Muscle layer of duodenum (tissue), 2 donors: ENCODE data around the gene ZNF609.
A peak's percentile ranks its signal among the peaks of the same experiment; 100 is the strongest.

Experiments used
- H3K27ac ChIP-seq: one replicate; pipeline ENCODE4 v1.7.0; 2013; ENCODE audit warnings: mild to moderate bottlenecking, low read length
- H3K27me3 ChIP-seq: one replicate; pipeline ENCODE4 v1.7.0; 2013; ENCODE audit warnings: low read depth, mild to moderate bottlenecking, control low read depth, low read length
- H3K36me3 ChIP-seq, 2 donors: one replicate each; pipeline ENCODE4 v1.7.0; 2013; ENCODE audit warnings: low read length in 2 of 2, control low read depth in 1 of 2, mild to moderate bottlenecking in 1 of 2; ENCODE audit not compliant: insufficient read depth in 2 of 2, control insufficient read depth in 1 of 2
- H3K4me1 ChIP-seq, 2 donors: one replicate each; pipeline ENCODE4 v1.7.0; 2013; ENCODE audit warnings: low read length in 2 of 2, mild to moderate bottlenecking in 2 of 2, control low read depth in 1 of 2, moderate library complexity in 1 of 2; ENCODE audit not compliant: insufficient read depth in 2 of 2, control insufficient read depth in 1 of 2
- H3K4me3 ChIP-seq, 2 donors: one replicate each; pipeline ENCODE4 v1.7.0; 2013; ENCODE audit warnings: low read length in 2 of 2, low read depth in 1 of 2, mild to moderate bottlenecking in 1 of 2
- H3K9me3 ChIP-seq, 2 donors: one replicate each; pipeline ENCODE4 v1.7.0; 2013; ENCODE audit warnings: low read length in 2 of 2, control low read depth in 1 of 2, mild to moderate bottlenecking in 1 of 2; ENCODE audit not compliant: control insufficient read depth in 1 of 2
- donor health status: healthy.

Gene ZNF609

GRCh38 chr15:64460206-64460723 is at the start of gene ZNF609:
TSS of gene ZNF609 (plus strand) at chr15:64460578. CDS start at chr15:64499420, 38,842 bp downstream.
- H3K27me3 ChIP-seq: no peaks in the 10 kb centered on the region
- H3K4me3 ChIP-seq: peak within 1 kb of the TSS; percentile 55 to 74
- no peaks in the 10 kb centered on the region for H3K36me3 ChIP-seq
- peak within 1 kb of the TSS; percentile 70 for H3K27ac ChIP-seq
- H3K9me3 ChIP-seq: no peaks in the 10 kb centered on the region
- peaks cover 18 to 60% of the 10 kb centered on the region in 2 donors for H3K4me1 ChIP-seq

GRCh38 chr15:64412216-64412615 is 48.2 kb upstream of the ZNF609 start:
- Histone ChIP-seq H3K36me3 (peaks cover 35 to 64% of the 10 kb centered on the region in 2 donors), H3K4me1 (no peaks in the 10 kb centered on the region), H3K27ac (no peak overlapping the region), H3K27me3 (no peaks in the 10 kb centered on the region), H3K4me3 (no peak overlapping the region), H3K9me3 (no peaks in the 10 kb centered on the region)

- Histone ChIP-seq H3K9me3 (no peaks in the 10 kb centered on the region), H3K4me1 (no peaks in the 10 kb centered on the region), H3K27me3 (no peaks in the 10 kb centered on the region), H3K36me3 (peaks cover 29 to 63% of the 10 kb centered on the region in 2 donors), H3K4me3 (no peak overlapping the region), H3K27ac (no peak overlapping the region)
Observed at GRCh38 chr15:64422697-64423096, 37.7 kb upstream of the ZNF609 start.

- Histone ChIP-seq H3K27me3 (no peaks in the 10 kb centered on the region), H3K4me1 (no peaks in the 10 kb centered on the region), H3K27ac (no peak overlapping the region), H3K36me3 (peaks cover 22 to 56% of the 10 kb centered on the region in 2 donors), H3K4me3 (no peak overlapping the region), H3K9me3 (no peaks in the 10 kb centered on the region)
Observed at GRCh38 chr15:64423970-64424369, 36.4 kb upstream of the ZNF609 start.

- H3K27me3 ChIP-seq: no peaks in the 10 kb centered on the region
- peaks cover 0 to 2% of the 10 kb centered on the region in 2 donors for H3K4me1 ChIP-seq
- H3K36me3 ChIP-seq: peaks cover 20 to 49% of the 10 kb centered on the region in 2 donors
Observed at GRCh38 chr15:64425221-64425620, 35.2 kb upstream of the ZNF609 start.

GRCh38 chr15:64426845-64427465 is 33.4 kb upstream of the ZNF609 start:
- H3K9me3 ChIP-seq: no peaks in the 10 kb centered on the region
- no peaks in the 10 kb centered on the region for H3K27me3 ChIP-seq
- no peak overlapping the region for H3K4me3 ChIP-seq
- H3K27ac ChIP-seq: no peak overlapping the region
- H3K36me3 ChIP-seq: peaks cover 20 to 36% of the 10 kb centered on the region in 2 donors
- H3K4me1 ChIP-seq: peaks cover 0 to 3% of the 10 kb centered on the region in 2 donors

More at GRCh38 chr15:64425221-64425620, 35.2 kb upstream of the ZNF609 start:
- H3K27ac ChIP-seq: no peak overlapping the region
- no peaks in the 10 kb centered on the region for H3K9me3 ChIP-seq
- H3K4me3 ChIP-seq: no peak overlapping the region

GRCh38 chr15:64429448-64429847 is 30.9 kb upstream of the ZNF609 start:
- Histone ChIP-seq H3K4me3 (no peak overlapping the region), H3K36me3 (peaks cover 15 to 22% of the 10 kb centered on the region in 2 donors), H3K27ac (no peak overlapping the region), H3K27me3 (no peaks in the 10 kb centered on the region), H3K9me3 (no peaks in the 10 kb centered on the region), H3K4me1 (peaks cover 0 to 3% of the 10 kb centered on the region in 2 donors)

GRCh38 chr15:64430000-64430735 is 30.2 kb upstream of the ZNF609 start:
- H3K4me3 ChIP-seq: no peak overlapping the region
- H3K27ac ChIP-seq: peak overlapping the region; percentile 8
- H3K27me3 ChIP-seq: no peaks in the 10 kb centered on the region
- peaks cover 12 to 16% of the 10 kb centered on the region in 2 donors for H3K36me3 ChIP-seq
- H3K9me3 ChIP-seq: no peaks in the 10 kb centered on the region
- peaks cover 0 to 3% of the 10 kb centered on the region in 2 donors for H3K4me1 ChIP-seq

GRCh38 chr15:64437982-64438381 is 22.4 kb upstream of the ZNF609 start:
- H3K4me3 ChIP-seq: no peak overlapping the region
- H3K27me3 ChIP-seq: no peaks in the 10 kb centered on the region
- H3K27ac ChIP-seq: no peak overlapping the region
- H3K9me3 ChIP-seq: no peaks in the 10 kb centered on the region
- H3K4me1 ChIP-seq: peaks cover 0 to under 1% of the 10 kb centered on the region in 2 donors
- no peaks in the 10 kb centered on the region for H3K36me3 ChIP-seq

GRCh38 chr15:64438653-64439447 is 21.5 kb upstream of the ZNF609 start:
- H3K4me1 ChIP-seq: peaks cover 0 to 7% of the 10 kb centered on the region in 2 donors
- H3K27me3 ChIP-seq: no peaks in the 10 kb centered on the region
- no peak overlapping the region for H3K27ac ChIP-seq
- no peak overlapping the region for H3K4me3 ChIP-seq
- H3K9me3 ChIP-seq: no peaks in the 10 kb centered on the region
- no peaks in the 10 kb centered on the region for H3K36me3 ChIP-seq

- no peak overlapping the region for H3K4me3 ChIP-seq
- H3K36me3 ChIP-seq: peaks cover 3 to 4% of the 10 kb centered on the region in 2 donors
- peaks cover 5 to 7% of the 10 kb centered on the region in 2 donors for H3K4me1 ChIP-seq
- H3K27ac ChIP-seq: no peak overlapping the region
- no peaks in the 10 kb centered on the region for H3K9me3 ChIP-seq
- no peaks in the 10 kb centered on the region for H3K27me3 ChIP-seq
Observed at GRCh38 chr15:64441852-64442251, 18.5 kb upstream of the ZNF609 start.
